C4-2B (cell line): Measurements from ENCODE around the gene C7orf57.

Experiments used
- ZFX ChIP-seq: fragments of 450-650 bp; IDR thresholded peaks from 2 replicates; pipeline ENCODE4 v1.6.1; 2017
- TF ChIP-seq, protein P1 (sequence below): fragments of 450-650 bp; conservative IDR thresholded peaks from 2 replicates; pipeline ENCODE4 v1.5.1; 2017; ENCODE audit warnings: mild to moderate bottlenecking

DNA sequence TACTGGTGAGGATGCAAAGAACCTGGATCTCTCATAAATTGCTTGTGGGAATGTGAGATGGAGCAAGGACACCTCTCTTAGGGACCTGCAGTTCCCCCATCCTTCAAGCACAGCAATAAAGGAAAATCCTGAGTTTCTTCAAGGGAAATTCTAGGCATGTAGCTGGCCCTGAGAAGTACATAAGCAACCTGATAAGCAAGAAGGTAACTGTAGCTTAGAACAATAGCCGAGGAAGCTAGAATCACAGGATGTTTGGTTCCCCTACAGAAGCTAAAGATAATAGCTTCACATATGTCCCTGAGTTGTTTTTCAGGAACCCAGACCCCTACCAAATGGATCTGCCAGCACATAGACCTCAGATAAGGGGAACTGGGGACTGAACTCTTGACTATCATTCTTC lies 42.1 kb downstream of the C7orf57 start:
- TF ChIP-seq, protein P1, sequence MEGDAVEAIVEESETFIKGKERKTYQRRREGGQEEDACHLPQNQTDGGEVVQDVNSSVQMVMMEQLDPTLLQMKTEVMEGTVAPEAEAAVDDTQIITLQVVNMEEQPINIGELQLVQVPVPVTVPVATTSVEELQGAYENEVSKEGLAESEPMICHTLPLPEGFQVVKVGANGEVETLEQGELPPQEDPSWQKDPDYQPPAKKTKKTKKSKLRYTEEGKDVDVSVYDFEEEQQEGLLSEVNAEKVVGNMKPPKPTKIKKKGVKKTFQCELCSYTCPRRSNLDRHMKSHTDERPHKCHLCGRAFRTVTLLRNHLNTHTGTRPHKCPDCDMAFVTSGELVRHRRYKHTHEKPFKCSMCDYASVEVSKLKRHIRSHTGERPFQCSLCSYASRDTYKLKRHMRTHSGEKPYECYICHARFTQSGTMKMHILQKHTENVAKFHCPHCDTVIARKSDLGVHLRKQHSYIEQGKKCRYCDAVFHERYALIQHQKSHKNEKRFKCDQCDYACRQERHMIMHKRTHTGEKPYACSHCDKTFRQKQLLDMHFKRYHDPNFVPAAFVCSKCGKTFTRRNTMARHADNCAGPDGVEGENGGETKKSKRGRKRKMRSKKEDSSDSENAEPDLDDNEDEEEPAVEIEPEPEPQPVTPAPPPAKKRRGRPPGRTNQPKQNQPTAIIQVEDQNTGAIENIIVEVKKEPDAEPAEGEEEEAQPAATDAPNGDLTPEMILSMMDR: no peak
- TF ChIP-seq ZFX: no peak
